OCI-LY7 (cell line): ENCODE measurements around the gene BASP1. TPM values are rescaled to one million over a fixed set of nuclear protein-coding genes. Genes with fewer than 3 reads are reported as not detected.

Source experiments
- BruUV-seq: library from RNA; stranded (reverse); fragments of 400-500 nt; replicated peaks from 2 replicates; lab custom pipeline; 2021; lab: Mats Ljungman, UMichigan
- CTCF ChIA-PET: fragments of 300-600 bp; sonication (Branson Sonifier 250); formaldehyde crosslinking; loops from one replicate; lab custom pipeline; 2022; ENCODE audit warnings: antibody characterized with exemption; ENCODE audit not compliant: unreplicated experiment; lab: Charles Lee
- POLR2A ChIA-PET: fragments of 300-600 bp; sonication (Branson Sonifier 250); formaldehyde crosslinking; loops from one replicate; lab custom pipeline; 2022; ENCODE audit warnings: antibody characterized with exemption; lab: Charles Lee
- DNase-seq: peaks from one replicate; pipeline ENCODE4 v3.0.0-alpha.2; 2015; ENCODE audit warnings: low spot score
- H2AFZ ChIP-seq: fragments of 200-600 bp; sonication (generic), shearing (Covaris generic); 2 replicates; pipeline ENCODE4 v1.6.1; 2014; ENCODE audit warnings: mild to moderate bottlenecking, antibody characterized with exemption, low read length, moderate library complexity
- H3K27ac ChIP-seq: fragments of 200-600 bp; sonication (generic); 2 replicates; pipeline ENCODE4 v1.5.1; 2014; ENCODE audit warnings: mixed run types, low read depth, mild to moderate bottlenecking, moderate library complexity, low read length, inconsistent platforms; ENCODE audit not compliant: poor library complexity, severe bottlenecking
- H3K36me3 ChIP-seq: fragments of 200-600 bp; sonication (generic); 2 replicates; pipeline ENCODE4 v1.6.1; 2014; ENCODE audit warnings: mild to moderate bottlenecking, antibody characterized with exemption, low read length, moderate library complexity, mixed read lengths; ENCODE audit not compliant: insufficient read depth
- H3K4me1 ChIP-seq: fragments of 200-600 bp; sonication (generic); 2 replicates; pipeline ENCODE4 v1.5.1; 2014; ENCODE audit warnings: mild to moderate bottlenecking, low read length; ENCODE audit not compliant: insufficient read depth, poor library complexity, severe bottlenecking
- H3K4me2 ChIP-seq: fragments of 200-600 bp; sonication (generic); 2 replicates; pipeline ENCODE4 v1.6.1; 2014; ENCODE audit warnings: mild to moderate bottlenecking, low read length
- H3K4me3 ChIP-seq: fragments of 200-600 bp; sonication (generic); 2 replicates; pipeline ENCODE4 v1.5.1; 2014; ENCODE audit warnings: mild to moderate bottlenecking, low read depth, low read length; ENCODE audit not compliant: poor library complexity, severe bottlenecking
- H3K79me2 ChIP-seq: fragments of 200-600 bp; sonication (generic); 2 replicates; pipeline ENCODE4 v1.6.1; 2016; ENCODE audit warnings: low read depth, mild to moderate bottlenecking, low read length, moderate library complexity, mixed read lengths; ENCODE audit not compliant: insufficient read depth
- H3K9me2 ChIP-seq: fragments of 200-600 bp; sonication (generic); 2 replicates; pipeline ENCODE4 v1.6.1; 2016; ENCODE audit warnings: mild to moderate bottlenecking, low read length, mixed read lengths; ENCODE audit not compliant: insufficient read depth
- H3K9me3 ChIP-seq: fragments of 200-600 bp; sonication (generic); 2 replicates; pipeline ENCODE4 v1.6.1; 2014; ENCODE audit warnings: mild to moderate bottlenecking, mixed run types, low read length, mixed read lengths
- H4K20me1 ChIP-seq: fragments of 200-600 bp; sonication (generic); 2 replicates; pipeline ENCODE4 v1.6.1; 2014; ENCODE audit warnings: mild to moderate bottlenecking, antibody characterized with exemption, low read length, moderate library complexity, mixed read lengths; ENCODE audit not compliant: insufficient read depth
- EZH2phosphoT487 ChIP-seq: fragments of 200-600 bp; sonication (generic); IDR thresholded peaks from 2 replicates; pipeline ENCODE4 v1.6.1; 2018; ENCODE audit warnings: low read depth, borderline replicate concordance, mild to moderate bottlenecking, mixed run types, antibody characterized with exemption, low read length, moderate library complexity, mixed read lengths
- intact Hi-C: fragments of 100-400 bp; cut with micrococcal nuclease; formaldehyde crosslinking; loops from one replicate; pipeline ENCODE4 v1.10.0; 2022; ENCODE audit not compliant: unreplicated experiment
- total RNA-seq, 2 experiments: library from RNA; depleted of rRNA in 1 of 2; stranded (reverse); fragments of >200 nt in 1 of 2; shearing (Covaris generic) in 1 of 2; gene quantifications; 2 replicates each; pipeline ENCODE4 v1.2.3, GENCODE V29; 2014 to 2022
- TF ChIP-seq, protein P1 (sequence below): fragments of 200-600 bp; sonication (generic); conservative IDR thresholded peaks from 2 replicates; pipeline ENCODE4 v1.5.1; 2014; ENCODE audit warnings: mild to moderate bottlenecking, antibody characterized with exemption, low read length, moderate library complexity, mixed read lengths

Gene BASP1
- total RNA-seq, 2 experiments from 2014 or later: 23.4 to 64.8 TPM

DNA sequence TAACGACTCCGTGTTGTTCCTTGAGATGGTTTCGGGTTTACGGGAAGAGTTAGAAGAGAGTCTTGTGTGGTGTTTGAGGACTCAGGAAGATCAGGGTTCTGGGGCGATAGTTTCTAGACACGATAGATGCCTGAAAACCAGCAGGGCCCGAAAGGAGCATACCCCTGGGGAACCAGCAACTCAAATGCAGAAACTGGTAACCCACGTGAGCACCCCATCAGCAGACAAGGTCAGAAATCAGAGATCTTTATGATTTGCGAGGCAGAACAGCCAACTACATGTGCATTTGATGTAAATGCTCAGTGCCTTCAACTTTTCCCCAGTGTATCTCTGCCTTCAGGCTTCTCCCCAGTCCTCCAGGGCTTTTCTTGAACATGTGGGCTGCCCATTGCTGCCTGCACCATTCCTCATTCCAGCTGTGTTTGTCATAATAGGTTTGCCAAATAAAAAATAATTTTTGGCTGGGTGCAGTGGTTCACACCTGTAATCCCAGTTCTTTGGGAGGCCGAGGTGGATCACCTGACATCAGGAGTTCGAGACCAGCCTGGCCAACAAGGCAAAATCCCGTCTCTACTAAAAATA is 75.1 kb downstream of the BASP1 start:
- Histone ChIP-seq H3K4me1 (no peaks in the 10 kb centered on the region), H4K20me1 (no peaks in the 10 kb centered on the region), H2AFZ (no peak overlapping the region), H3K4me3 (no peak overlapping the region), H3K4me2 (no peak overlapping the region), H3K9me2 (no peaks in the 10 kb centered on the region), H3K79me2 (no peaks in the 10 kb centered on the region), H3K27ac (no peak overlapping the region), H3K9me3 (peaks cover 8% of the 10 kb centered on the region; the same call in 1 of the 2 replicates), H3K36me3 (no peaks in the 10 kb centered on the region)
- no peak for TF ChIP-seq EZH2phosphoT487
- TF ChIP-seq, protein P1, sequence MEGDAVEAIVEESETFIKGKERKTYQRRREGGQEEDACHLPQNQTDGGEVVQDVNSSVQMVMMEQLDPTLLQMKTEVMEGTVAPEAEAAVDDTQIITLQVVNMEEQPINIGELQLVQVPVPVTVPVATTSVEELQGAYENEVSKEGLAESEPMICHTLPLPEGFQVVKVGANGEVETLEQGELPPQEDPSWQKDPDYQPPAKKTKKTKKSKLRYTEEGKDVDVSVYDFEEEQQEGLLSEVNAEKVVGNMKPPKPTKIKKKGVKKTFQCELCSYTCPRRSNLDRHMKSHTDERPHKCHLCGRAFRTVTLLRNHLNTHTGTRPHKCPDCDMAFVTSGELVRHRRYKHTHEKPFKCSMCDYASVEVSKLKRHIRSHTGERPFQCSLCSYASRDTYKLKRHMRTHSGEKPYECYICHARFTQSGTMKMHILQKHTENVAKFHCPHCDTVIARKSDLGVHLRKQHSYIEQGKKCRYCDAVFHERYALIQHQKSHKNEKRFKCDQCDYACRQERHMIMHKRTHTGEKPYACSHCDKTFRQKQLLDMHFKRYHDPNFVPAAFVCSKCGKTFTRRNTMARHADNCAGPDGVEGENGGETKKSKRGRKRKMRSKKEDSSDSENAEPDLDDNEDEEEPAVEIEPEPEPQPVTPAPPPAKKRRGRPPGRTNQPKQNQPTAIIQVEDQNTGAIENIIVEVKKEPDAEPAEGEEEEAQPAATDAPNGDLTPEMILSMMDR: no peak
- no TSS peak for BruUV-seq
- intact Hi-C loops: no loop called here
- CTCF ChIA-PET: no interaction called here
- no peak for DNase-seq
- POLR2A ChIA-PET: interaction anchor here (1.2 to 2.6 kb wide), 2 partner anchors 10 to 11 kb away, joined by 3 to 10 read pairs; no protein-coding TSS in a partner anchor

DNA sequence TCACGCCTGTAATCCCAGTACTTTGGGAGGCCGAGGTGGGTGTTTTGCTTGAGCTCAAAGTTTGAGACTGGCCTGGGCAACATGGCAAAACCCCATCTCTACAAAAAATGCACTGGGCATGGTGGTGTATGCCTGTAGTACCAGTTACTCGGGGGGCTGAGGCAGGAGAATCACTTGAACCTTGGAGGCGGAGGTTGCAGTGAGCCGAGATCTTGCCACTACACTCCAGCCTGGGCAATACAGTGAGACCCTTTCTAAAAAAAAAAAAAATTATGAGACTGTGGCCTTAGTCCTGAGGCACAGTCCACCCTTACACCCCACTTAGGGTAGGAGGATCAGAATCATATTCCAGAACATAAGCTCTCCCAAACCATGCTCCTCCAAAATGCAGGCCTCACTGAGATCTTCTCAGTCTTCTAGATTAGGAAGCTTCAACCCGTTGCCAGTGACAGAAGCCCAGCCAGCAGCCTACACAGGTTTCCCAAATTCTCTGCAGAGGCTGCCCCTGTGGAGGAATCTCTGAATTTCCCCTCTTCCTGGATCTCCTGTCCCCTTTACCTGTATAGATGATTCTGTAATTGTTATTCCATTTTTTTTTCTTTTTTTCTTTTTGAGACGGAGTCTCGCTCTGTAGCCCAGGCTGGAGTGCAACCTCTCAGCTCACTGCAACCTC is 77.3 kb downstream of the BASP1 start:
- CTCF ChIA-PET: no interaction called here
- Histone ChIP-seq H3K9me2 (no peaks in the 10 kb centered on the region), H3K27ac (no peak overlapping the region), H3K79me2 (no peaks in the 10 kb centered on the region), H2AFZ (no peak overlapping the region), H3K4me3 (no peak overlapping the region), H4K20me1 (no peaks in the 10 kb centered on the region), H3K36me3 (no peaks in the 10 kb centered on the region), H3K4me1 (no peaks in the 10 kb centered on the region), H3K4me2 (no peak overlapping the region), H3K9me3 (no peaks in the 10 kb centered on the region)
- DNase-seq: no peak
- POLR2A ChIA-PET: no interaction called here
- no TSS peak for BruUV-seq
- TF ChIP-seq EZH2phosphoT487: no peak
- TF ChIP-seq, protein P1: no peak
- intact Hi-C loops: no loop called here

DNA sequence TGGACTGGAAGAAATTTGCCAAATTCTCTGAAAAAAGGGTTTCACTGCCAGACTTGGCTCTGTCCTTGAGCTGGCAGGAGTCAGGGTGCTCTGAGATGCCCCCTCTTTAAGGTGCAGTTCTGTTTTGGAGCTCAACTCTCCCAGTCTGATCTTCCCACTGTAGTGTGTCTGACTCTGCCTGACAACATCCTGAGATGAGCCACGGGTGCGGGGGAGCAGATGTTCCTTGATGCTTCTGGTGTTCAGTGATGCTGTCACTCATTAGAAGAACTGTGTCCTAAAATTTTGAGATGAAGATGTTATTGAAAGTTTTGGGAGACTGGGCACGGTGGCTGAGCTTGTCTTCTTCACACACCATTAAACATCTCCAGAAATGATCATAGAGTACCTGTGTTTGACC is 78.2 kb downstream of the BASP1 start:
- Histone ChIP-seq H3K27ac (no peak overlapping the region), H2AFZ (no peak overlapping the region), H3K4me1 (no peaks in the 10 kb centered on the region), H3K79me2 (no peaks in the 10 kb centered on the region), H3K9me3 (no peaks in the 10 kb centered on the region), H3K4me2 (no peak overlapping the region), H4K20me1 (no peaks in the 10 kb centered on the region), H3K4me3 (no peak overlapping the region), H3K36me3 (no peaks in the 10 kb centered on the region), H3K9me2 (no peaks in the 10 kb centered on the region)
- ChIA-PET CTCF (no interaction called here), POLR2A (interaction anchor here (0.6 kb wide), 1 partner anchor 463 kb away, joined by 3 read pairs; no protein-coding TSS in a partner anchor)
- intact Hi-C loops: no loop called here
- no peak for DNase-seq
- BruUV-seq: no TSS peak
- TF ChIP-seq EZH2phosphoT487: no peak
- TF ChIP-seq, protein P1: no peak
